GM12878 (cell line): Measurements from ENCODE around the gene KHK. TPM values are rescaled to one million over a fixed set of nuclear protein-coding genes. Genes with fewer than 3 reads are reported as not detected.

Experiments
- ATAC-seq: fragments of 200-7000 bp; cut with Tn5 transposase; 3 replicates; pipeline ENCODE4 v1.9.1; 2020; ENCODE audit warnings: mild to moderate bottlenecking, moderate library complexity
- BruUV-seq: library from RNA; stranded (reverse); fragments of 400-500 nt; replicated peaks from 2 replicates; lab custom pipeline; 2021; lab: Mats Ljungman, UMichigan
- CTCF ChIA-PET: fragments of 300-600 bp; sonication (Branson Sonifier 250); formaldehyde crosslinking; extraction: SDS; loops from one replicate; lab custom pipeline; 2021; ENCODE audit warnings: inconsistent platforms; lab: Yijun Ruan, JAX
- POLR2A ChIA-PET: fragments of 350-600 bp; formaldehyde crosslinking; extraction: SDS; loops from one replicate; lab custom pipeline; 2021; ENCODE audit warnings: inconsistent platforms; lab: Charles Lee
- RAD21 ChIA-PET: fragments of 300-600 bp; sonication (Branson Sonifier 250); formaldehyde crosslinking; loops from one replicate; lab custom pipeline; 2023; ENCODE audit warnings: antibody characterized with exemption; ENCODE audit not compliant: unreplicated experiment; lab: Charles Lee
- SMC1A ChIA-PET: fragments of 300-600 bp; sonication (Branson Sonifier 250); formaldehyde crosslinking; loops from one replicate; lab custom pipeline; 2023; ENCODE audit not compliant: unreplicated experiment, uncharacterized antibody; lab: Charles Lee
- DNase-seq: peaks from one replicate; pipeline ENCODE4 v3.0.0-alpha.2; 2011; ENCODE audit warnings: low read depth, low spot score
- FAIRE-seq: peaks from 3 replicates; lab custom pipeline; 2011; peaks lifted over from hg19 to GRCh38; lab: Jason Lieb, UNC
- H2AFZ ChIP-seq: 2 replicates; pipeline ENCODE4 v1.6.0; 2011; ENCODE audit warnings: low read depth, low read length, control low read depth; ENCODE audit not compliant: control insufficient read depth
- H3K27ac ChIP-seq: 2 replicates; pipeline ENCODE4 v1.5.1; 2011; ENCODE audit warnings: control low read depth; ENCODE audit not compliant: control insufficient read depth, insufficient read depth
- H3K27me3 ChIP-seq, 2 experiments: replicated peaks in 1 of 2; 2 replicates each; pipeline versions ENCODE4 v1.6.0 to v1.6.1; 2011; ENCODE audit warnings: low read length in 1 of 2; ENCODE audit not compliant: control insufficient read depth in 2 of 2, insufficient read depth in 2 of 2
- H3K36me3 ChIP-seq, 2 experiments: 2 replicates each; pipeline ENCODE4 v1.5.1; 2011; ENCODE audit warnings: low read length in 1 of 2; ENCODE audit not compliant: control insufficient read depth in 2 of 2, insufficient read depth in 2 of 2
- H3K4me1 ChIP-seq: 2 replicates; pipeline ENCODE4 v1.6.1; 2011; ENCODE audit warnings: mild to moderate bottlenecking, low read length, moderate library complexity, mixed read lengths; ENCODE audit not compliant: control insufficient read depth, insufficient read depth
- H3K4me2 ChIP-seq: 2 replicates; pipeline ENCODE4 v1.6.0; 2011; ENCODE audit warnings: control low read depth; ENCODE audit not compliant: control insufficient read depth, insufficient read depth
- H3K4me3 ChIP-seq: fragments of 200-600 bp; sonication (generic); 2 replicates; pipeline ENCODE4 v1.5.1; 2016
- H3K79me2 ChIP-seq: 2 replicates; pipeline ENCODE4 v1.6.0; 2011; ENCODE audit warnings: low read length; ENCODE audit not compliant: control insufficient read depth, insufficient read depth
- H3K9ac ChIP-seq: 2 replicates; pipeline ENCODE4 v1.8.0; 2011; ENCODE audit warnings: low read length, control low read depth, mixed read lengths; ENCODE audit not compliant: control insufficient read depth, insufficient read depth
- H3K9me3 ChIP-seq: replicated peaks from 3 replicates; pipeline ENCODE4 v1.5.1; 2011; ENCODE audit warnings: mild to moderate bottlenecking, low read length; ENCODE audit not compliant: control insufficient read depth, insufficient read depth
- H4K20me1 ChIP-seq: 2 replicates; pipeline ENCODE4 v1.6.0; 2011; ENCODE audit not compliant: control insufficient read depth, insufficient read depth
- ASH2L ChIP-seq: fragments of 300-600, 200-600 bp; sonication (generic); IDR thresholded peaks from 2 replicates; pipeline ENCODE4 v1.6.1; 2017; ENCODE audit warnings: low read depth, mild to moderate bottlenecking, borderline replicate concordance
- CHD2 ChIP-seq: IDR thresholded peaks from 2 replicates; pipeline ENCODE4 v1.6.1; 2011; ENCODE audit warnings: low read depth, low read length, improper control_type of control experiment, borderline replicate concordance
- HDGF ChIP-seq: fragments of 450-650 bp; IDR thresholded peaks from 2 replicates; pipeline ENCODE4 v1.6.1; 2016; ENCODE audit warnings: antibody characterized with exemption
- KLF5 ChIP-seq: fragments of 450-650 bp; IDR thresholded peaks from 2 replicates; pipeline ENCODE4 v1.6.1; 2014; ENCODE audit warnings: mild to moderate bottlenecking; ENCODE audit not compliant: partially characterized antibody
- NR2C1 ChIP-seq: fragments of 450-650 bp; IDR thresholded peaks from 2 replicates; pipeline ENCODE4 v1.6.1; 2017; ENCODE audit warnings: antibody characterized with exemption, mild to moderate bottlenecking, moderate library complexity
- POLR2AphosphoS5 ChIP-seq: IDR thresholded peaks from 2 replicates; pipeline ENCODE4 v1.6.1; 2011; ENCODE audit warnings: mild to moderate bottlenecking, low read length, inconsistent platforms
- POU2F2 ChIP-seq: IDR thresholded peaks from 3 replicates; pipeline ENCODE4 v1.6.1; 2011; ENCODE audit warnings: low read depth, mild to moderate bottlenecking, low read length, borderline replicate concordance
- RAD51 ChIP-seq: fragments of 450-650 bp; IDR thresholded peaks from 2 replicates; pipeline ENCODE4 v1.6.1; 2016; ENCODE audit warnings: moderate library complexity, mild to moderate bottlenecking, inconsistent platforms
- SPI1 ChIP-seq: IDR thresholded peaks from 2 replicates; pipeline ENCODE4 v1.6.1; 2011; ENCODE audit warnings: low read depth, mild to moderate bottlenecking, low read length, moderate library complexity, borderline replicate concordance; ENCODE audit not compliant: insufficient read depth
- ZBED1 ChIP-seq: IDR thresholded peaks from 2 replicates; pipeline ENCODE4 v1.6.1; 2016; ENCODE audit warnings: borderline replicate concordance
- WGBS: methylation state at CpG from one replicate; pipeline ENCODE4 v1.1.6; 2016; ENCODE audit warnings: low lambda C conversion rate; ENCODE audit not compliant: insufficient replicate concordance, insufficient coverage; ENCODE audit errors: missing lambda C conversion rate; 5-methylcytosine and 5-hydroxymethylcytosine counted together
- in situ Hi-C: fragments of 300-500 bp; cut with MboI; formaldehyde crosslinking; loops from 9 replicates; pipeline ENCODE4 v1.14.3; 2018; ENCODE audit warnings: mixed read lengths
- intact Hi-C: fragments of 100-400 bp; cut with micrococcal nuclease; formaldehyde crosslinking; loops from one replicate; pipeline ENCODE4 v1.14.2; 2022; ENCODE audit not compliant: unreplicated experiment
- polyA plus RNA-seq, 11 experiments: library from polyadenylated mRNA; depleted of rRNA in 4 of 11; unstranded in 6 of 11; stranded (reverse) in 5 of 11; fragments of >200 nt; fragmentation: Nextera tagmentation in 4 of 11; fragmentation: Illumina TruSeq in 1 of 11; extraction: Ambion mirVana in 4 of 11; extraction: Trizol in 1 of 11; gene quantifications; 1 replicate in 1 of 11; 2 replicates in 10 of 11; pipeline versions ENCODE4 v1.2.1 to v1.2.3, GENCODE V29; 2011 to 2016; ENCODE audit warnings: inconsistent platforms in 2 of 11, missing spikeins in 2 of 11, low read depth in 1 of 11
- total RNA-seq, 4 experiments: library from RNA; depleted of rRNA in 3 of 4; stranded (reverse); fragments of >200 nt in 3 of 4; fragmentation: Illumina TruSeq in 1 of 4; extraction: Trizol in 1 of 4; gene quantifications; 2 replicates each; pipeline versions ENCODE4 v1.2.1 to v1.2.3, GENCODE V29; 2013 to 2021
- TF ChIP-seq, protein P1 (sequence below): fragments of 450-650 bp; IDR thresholded peaks from 2 replicates; pipeline ENCODE4 v1.6.1; 2017; ENCODE audit warnings: borderline replicate concordance
- TF ChIP-seq, protein P2 (sequence below): fragments of 450-650 bp; IDR thresholded peaks from 2 replicates; pipeline ENCODE4 v1.6.1; 2017; ENCODE audit warnings: low read depth, mild to moderate bottlenecking, moderate library complexity
- TF ChIP-seq, protein P3 (sequence below): fragments of 450-650 bp; IDR thresholded peaks from 2 replicates; pipeline ENCODE4 v1.6.1; 2017; ENCODE audit warnings: mild to moderate bottlenecking
- TF ChIP-seq, protein P4 (sequence below): fragments of 450-650 bp; formaldehyde crosslinking; IDR thresholded peaks from 2 replicates; pipeline ENCODE4 v1.4.0; 2022; ENCODE audit warnings: mild to moderate bottlenecking, moderate library complexity

Gene KHK
- total and polyA plus RNA-seq, 10 of the 15 experiments (the other 5 are each of a cell fraction or from before 2014, with no cell fraction given), result 0.31 to 11.8 (median 3.9) TPM

DNA sequence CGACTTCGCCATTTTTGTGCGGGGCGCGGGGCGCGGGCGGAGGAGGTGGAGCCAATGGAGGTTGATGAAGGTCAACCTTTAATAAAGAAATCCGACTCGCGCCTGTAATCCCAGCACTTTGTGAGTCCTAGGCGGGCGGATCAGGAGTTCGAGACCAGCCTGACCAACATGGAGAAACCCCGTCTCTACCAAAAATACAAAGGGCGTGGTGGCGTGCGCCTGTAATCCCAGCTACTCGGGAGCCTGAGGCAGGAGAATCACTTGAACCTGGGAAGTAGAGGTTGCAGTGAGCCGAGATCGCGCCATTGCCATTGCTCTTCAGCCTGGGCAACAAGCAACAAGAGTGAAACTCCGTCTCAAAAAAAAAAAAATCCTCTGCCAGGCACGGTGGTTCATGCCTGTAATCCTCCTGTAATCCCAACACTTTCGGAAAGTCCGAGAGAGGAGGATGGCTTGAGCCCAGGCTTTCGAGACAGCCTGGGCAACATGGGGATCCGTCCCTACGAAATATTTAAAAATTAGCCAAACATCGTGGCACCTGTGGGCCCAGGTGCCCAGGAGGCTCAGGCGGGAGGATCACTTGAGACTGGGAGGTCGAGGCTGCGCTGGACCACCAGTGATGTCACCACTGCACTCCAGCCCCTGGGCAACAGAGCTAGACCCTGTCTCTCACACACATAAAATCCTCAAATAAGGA, 48.4 kb downstream of the KHK start:
- Histone ChIP-seq H4K20me1 (no peaks in the 10 kb centered on the region), H3K4me3 (peak overlapping the region; percentile 49; the same call in 1 of the 2 replicates), H3K4me1 (peaks cover 8% of the 10 kb centered on the region), H3K27ac (peak overlapping the region; percentile 90; the same call in 1 of the 2 replicates), H3K9me3 (no peaks in the 10 kb centered on the region), H2AFZ (peak overlapping the region; percentile 93), H3K9ac (peak overlapping the region; percentile 12; the same call in 1 of the 2 replicates), H3K79me2 (peaks cover 19% of the 10 kb centered on the region), H3K4me2 (peak overlapping the region; percentile 82), H3K36me3 (peaks cover 10 to 17% of the 10 kb centered on the region in 2 experiments), H3K27me3 (no peaks in the 10 kb centered on the region)
- no TSS peak for BruUV-seq
- no peak for FAIRE-seq
- ChIA-PET RAD21 (interaction anchor here (0.6 to 2.1 kb wide), 4 partner anchors 31 to 145 kb away, joined by 3 to 13 read pairs (median 8); no protein-coding TSS in a partner anchor), CTCF (interaction anchor here (0.6 to 2.4 kb wide), 6 partner anchors 25 to 168 kb away, joined by 3 to 19 read pairs (median 10); no protein-coding TSS in a partner anchor), SMC1A (interaction anchor here (1.6 to 1.7 kb wide), 2 partner anchors 76 to 168 kb away, joined by 3 to 7 read pairs; no protein-coding TSS in a partner anchor), POLR2A (interaction anchor here (0.6 to 2.2 kb wide), 8 partner anchors 14 to 228 kb away, joined by 3 to 7 read pairs (median 3); partner anchors contain the start of genes ATRAID, MPV17, SLC5A6 and TCF23)
- DNase-seq, result no peak
- WGBS, result 56% methylated on average over 32 of the region's 33 CpGs
- intact Hi-C loops (loop anchor here (5.0 kb wide), 1 partner anchor 47 kb away; no protein-coding TSS in a partner anchor), in situ Hi-C loops (no loop called here)
- ATAC-seq, result no peak
- TF ChIP-seq, protein P1, sequence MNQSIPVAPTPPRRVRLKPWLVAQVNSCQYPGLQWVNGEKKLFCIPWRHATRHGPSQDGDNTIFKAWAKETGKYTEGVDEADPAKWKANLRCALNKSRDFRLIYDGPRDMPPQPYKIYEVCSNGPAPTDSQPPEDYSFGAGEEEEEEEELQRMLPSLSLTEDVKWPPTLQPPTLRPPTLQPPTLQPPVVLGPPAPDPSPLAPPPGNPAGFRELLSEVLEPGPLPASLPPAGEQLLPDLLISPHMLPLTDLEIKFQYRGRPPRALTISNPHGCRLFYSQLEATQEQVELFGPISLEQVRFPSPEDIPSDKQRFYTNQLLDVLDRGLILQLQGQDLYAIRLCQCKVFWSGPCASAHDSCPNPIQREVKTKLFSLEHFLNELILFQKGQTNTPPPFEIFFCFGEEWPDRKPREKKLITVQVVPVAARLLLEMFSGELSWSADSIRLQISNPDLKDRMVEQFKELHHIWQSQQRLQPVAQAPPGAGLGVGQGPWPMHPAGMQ, result no peak
- TF ChIP-seq KLF5 (no peak), ASH2L (no peak), POLR2AphosphoS5 (no peak), NR2C1 (peak; percentile 75; the same call in 1 of the 2 replicates), POU2F2 (no peak), SPI1 (no peak), CHD2 (no peak), HDGF (0 out of 2 replicates have a peak, but pooled peaks have one; percentile 53), RAD51 (no peak), ZBED1 (no peak)
- TF ChIP-seq, protein P2, sequence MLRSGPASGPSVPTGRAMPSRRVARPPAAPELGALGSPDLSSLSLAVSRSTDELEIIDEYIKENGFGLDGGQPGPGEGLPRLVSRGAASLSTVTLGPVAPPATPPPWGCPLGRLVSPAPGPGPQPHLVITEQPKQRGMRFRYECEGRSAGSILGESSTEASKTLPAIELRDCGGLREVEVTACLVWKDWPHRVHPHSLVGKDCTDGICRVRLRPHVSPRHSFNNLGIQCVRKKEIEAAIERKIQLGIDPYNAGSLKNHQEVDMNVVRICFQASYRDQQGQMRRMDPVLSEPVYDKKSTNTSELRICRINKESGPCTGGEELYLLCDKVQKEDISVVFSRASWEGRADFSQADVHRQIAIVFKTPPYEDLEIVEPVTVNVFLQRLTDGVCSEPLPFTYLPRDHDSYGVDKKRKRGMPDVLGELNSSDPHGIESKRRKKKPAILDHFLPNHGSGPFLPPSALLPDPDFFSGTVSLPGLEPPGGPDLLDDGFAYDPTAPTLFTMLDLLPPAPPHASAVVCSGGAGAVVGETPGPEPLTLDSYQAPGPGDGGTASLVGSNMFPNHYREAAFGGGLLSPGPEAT, result 0 out of 2 replicates have a peak, but pooled peaks have one; percentile 26
- TF ChIP-seq, protein P3, sequence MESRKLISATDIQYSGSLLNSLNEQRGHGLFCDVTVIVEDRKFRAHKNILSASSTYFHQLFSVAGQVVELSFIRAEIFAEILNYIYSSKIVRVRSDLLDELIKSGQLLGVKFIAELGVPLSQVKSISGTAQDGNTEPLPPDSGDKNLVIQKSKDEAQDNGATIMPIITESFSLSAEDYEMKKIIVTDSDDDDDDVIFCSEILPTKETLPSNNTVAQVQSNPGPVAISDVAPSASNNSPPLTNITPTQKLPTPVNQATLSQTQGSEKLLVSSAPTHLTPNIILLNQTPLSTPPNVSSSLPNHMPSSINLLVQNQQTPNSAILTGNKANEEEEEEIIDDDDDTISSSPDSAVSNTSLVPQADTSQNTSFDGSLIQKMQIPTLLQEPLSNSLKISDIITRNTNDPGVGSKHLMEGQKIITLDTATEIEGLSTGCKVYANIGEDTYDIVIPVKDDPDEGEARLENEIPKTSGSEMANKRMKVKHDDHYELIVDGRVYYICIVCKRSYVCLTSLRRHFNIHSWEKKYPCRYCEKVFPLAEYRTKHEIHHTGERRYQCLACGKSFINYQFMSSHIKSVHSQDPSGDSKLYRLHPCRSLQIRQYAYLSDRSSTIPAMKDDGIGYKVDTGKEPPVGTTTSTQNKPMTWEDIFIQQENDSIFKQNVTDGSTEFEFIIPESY, result no peak
- TF ChIP-seq, protein P4, sequence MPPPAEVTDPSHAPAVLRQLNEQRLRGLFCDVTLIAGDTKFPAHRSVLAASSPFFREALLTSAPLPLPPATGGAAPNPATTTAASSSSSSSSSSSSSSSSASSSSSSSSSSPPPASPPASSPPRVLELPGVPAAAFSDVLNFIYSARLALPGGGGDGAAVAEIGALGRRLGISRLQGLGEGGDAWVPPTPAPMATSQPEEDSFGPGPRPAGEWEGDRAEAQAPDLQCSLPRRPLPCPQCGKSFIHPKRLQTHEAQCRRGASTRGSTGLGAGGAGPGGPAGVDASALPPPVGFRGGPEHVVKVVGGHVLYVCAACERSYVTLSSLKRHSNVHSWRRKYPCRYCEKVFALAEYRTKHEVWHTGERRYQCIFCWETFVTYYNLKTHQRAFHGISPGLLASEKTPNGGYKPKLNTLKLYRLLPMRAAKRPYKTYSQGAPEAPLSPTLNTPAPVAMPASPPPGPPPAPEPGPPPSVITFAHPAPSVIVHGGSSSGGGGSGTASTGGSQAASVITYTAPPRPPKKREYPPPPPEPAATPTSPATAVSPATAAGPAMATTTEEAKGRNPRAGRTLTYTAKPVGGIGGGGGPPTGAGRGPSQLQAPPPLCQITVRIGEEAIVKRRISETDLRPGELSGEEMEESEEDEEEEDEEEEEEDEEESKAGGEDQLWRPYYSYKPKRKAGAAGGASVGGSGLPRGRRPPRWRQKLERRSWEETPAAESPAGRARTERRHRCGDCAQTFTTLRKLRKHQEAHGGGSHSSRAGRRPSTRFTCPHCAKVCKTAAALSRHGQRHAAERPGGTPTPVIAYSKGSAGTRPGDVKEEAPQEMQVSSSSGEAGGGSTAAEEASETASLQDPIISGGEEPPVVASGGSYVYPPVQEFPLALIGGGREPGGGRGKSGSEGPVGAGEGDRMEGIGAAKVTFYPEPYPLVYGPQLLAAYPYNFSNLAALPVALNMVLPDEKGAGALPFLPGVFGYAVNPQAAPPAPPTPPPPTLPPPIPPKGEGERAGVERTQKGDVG (CRISPR knock-in tag), result no peak
